Measurements from ENCODE around the gene CHRM3. TPM values are rescaled to one million over a fixed set of nuclear protein-coding genes. Genes with fewer than 3 reads are reported as not detected.

CHRM3 gene
- total RNA-seq (2013), result 0.04 TPM
- polyA plus RNA-seq (not detected), polyA minus RNA-seq (not detected in 2 replicates), total RNA-seq (0 to 6.1 (median 0.25) reads per million in 11 experiments)

GRCh38 chr1:239386453-239387303 is at the start of gene CHRM3:
CHRM3 (plus strand) TSS chr1:239386568; CDS start chr1:239907452, 520,884 bp downstream.
- Histone ChIP-seq H3K4me3 (replicated peaks in 1 of 3; ENCODE audit: low read depth in 2 of 3, low read length in 3 of 3) (peak within 1 kb of the TSS; percentile 25 to 74 (median 27)), H4K20me1 (ENCODE audit: insufficient read depth, low read length) (no peaks in the 10 kb centered on the region), H3K27me3 (ENCODE audit: control insufficient read depth in 2 of 2, insufficient read depth in 2 of 2, low read length in 2 of 2) (peaks cover 38 to 53% of the 10 kb centered on the region in 2 donors), H3K27ac (ENCODE audit: low read depth in 1 of 2, low read length in 2 of 2) (no peak within 1 kb of the TSS), H3K4me2 (replicated peaks; ENCODE audit: extremely low read depth, low read length, poor library complexity, severe bottlenecking) (peak within 1 kb of the TSS; percentile 86), H3K36me3 (replicated peaks in 1 of 2; ENCODE audit: control insufficient read depth in 1 of 2, insufficient read depth in 2 of 2, low read length in 2 of 2) (no peaks in the 10 kb centered on the region), H2AFZ (ENCODE audit: insufficient read depth, low read depth, low read length, poor library complexity, severe bottlenecking) (peak within 1 kb of the TSS; percentile 71), H3K4me1 (ENCODE audit: control insufficient read depth in 1 of 2, insufficient read depth in 2 of 2, low read length in 2 of 2) (peaks cover 19 to 26% of the 10 kb centered on the region in 2 donors), H3K9me3 (replicated peaks in 1 of 2; ENCODE audit: control insufficient read depth in 1 of 2, insufficient read depth in 1 of 2, low read length in 2 of 2) (peaks cover 0 to 11% of the 10 kb centered on the region in 2 donors), H3K79me2 (ENCODE audit: insufficient read depth, low read length) (no peaks in the 10 kb centered on the region), H3K9ac (ENCODE audit: insufficient read depth, low read length, poor library complexity, severe bottlenecking) (peak within 1 kb of the TSS; percentile 15)
- TF ChIP-seq CTCF (IDR thresholded peaks at IDR 0.05), result no peak
- intact Hi-C loops (cut with micrococcal nuclease), result no loop called here
- WGBS (ENCODE audit: insufficient coverage), result under 1% methylated on average over 73 of the region's 82 CpGs
- Mint-ChIP-seq H3K9me3 (peaks cover 0 to 19% (median 7%) of the 10 kb centered on the region in 7 donors), H3K27ac (peak within 1 kb of the TSS in 2 of 7 donors; percentile 75 to 77), H3K36me3 (peaks cover 3 to 13% of the 10 kb centered on the region in 2 donors), H3K27me3 (ENCODE audit: low read depth in 3 of 3) (peaks cover 46 to 57% (median 54%) of the 10 kb centered on the region in 3 donors), H3K4me3 (peak within 1 kb of the TSS; percentile 89 to 100), H3K4me1 (peaks cover 29% of the 10 kb centered on the region)
- DNase-seq, result peak; percentile 6 to 41 (median 12)

DNA sequence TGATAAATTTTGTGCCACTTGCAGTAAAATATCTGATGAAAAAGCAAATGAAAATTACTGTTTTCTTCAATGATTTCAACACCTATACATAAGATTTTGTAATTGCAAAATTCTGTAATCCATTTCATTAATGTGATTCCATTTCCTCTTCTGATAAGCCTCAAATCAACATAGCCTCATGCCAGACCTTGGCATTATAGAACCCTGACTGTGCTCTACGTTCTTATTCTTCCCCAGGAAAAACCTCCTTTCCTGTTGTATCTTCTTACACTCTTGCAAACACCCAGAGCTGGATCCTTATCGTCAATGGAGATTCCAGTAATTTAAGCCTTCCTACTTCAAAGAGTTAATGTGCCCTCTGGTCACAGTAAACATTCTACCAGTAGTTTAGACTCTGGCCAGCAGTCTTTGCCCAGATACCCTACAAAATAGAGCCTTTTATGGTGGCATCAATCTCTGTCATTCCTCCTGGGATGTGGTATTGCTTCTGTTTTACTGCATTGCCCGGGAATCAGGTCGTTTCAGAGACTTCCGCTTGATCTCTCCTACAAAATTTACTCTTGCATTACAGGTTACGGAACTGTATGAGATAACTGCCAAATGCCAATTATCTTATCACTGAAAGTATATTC is 48.5 kb upstream of the CHRM3 start:
- H3K4me1 Mint-ChIP-seq, result peaks cover 2% of the 10 kb centered on the region
- no peaks in the 10 kb centered on the region for H4K20me1 ChIP-seq (ENCODE audit: insufficient read depth, low read length)
- H3K4me2 ChIP-seq (replicated peaks; ENCODE audit: extremely low read depth, low read length, poor library complexity, severe bottlenecking), result no peak overlapping the region
- H3K27ac Mint-ChIP-seq, result peak overlapping the region in 1 of 7 donors; percentile 3
- no peaks in the 10 kb centered on the region for H3K27me3 ChIP-seq (ENCODE audit: control insufficient read depth in 2 of 2, insufficient read depth in 2 of 2, low read length in 2 of 2)
- H3K9ac ChIP-seq (ENCODE audit: insufficient read depth, low read length, poor library complexity, severe bottlenecking), result no peak overlapping the region
- H2AFZ ChIP-seq (ENCODE audit: insufficient read depth, low read depth, low read length, poor library complexity, severe bottlenecking), result no peak overlapping the region
- H3K4me3 ChIP-seq (replicated peaks in 1 of 3; ENCODE audit: low read depth in 2 of 3, low read length in 3 of 3), result no peak overlapping the region
- no peak overlapping the region for H3K27ac ChIP-seq (ENCODE audit: low read depth in 1 of 2, low read length in 2 of 2)
- DNase-seq, result no peak
- no peak for TF ChIP-seq CTCF (IDR thresholded peaks at IDR 0.05)
- H3K9me3 Mint-ChIP-seq, result peaks cover 0 to 4% (median 2%) of the 10 kb centered on the region in 7 donors
- intact Hi-C loops (cut with micrococcal nuclease), result no loop called here
- H3K79me2 ChIP-seq (ENCODE audit: insufficient read depth, low read length), result no peaks in the 10 kb centered on the region
- no peaks in the 10 kb centered on the region for H3K4me1 ChIP-seq (ENCODE audit: control insufficient read depth in 1 of 2, insufficient read depth in 2 of 2, low read length in 2 of 2)
- 17% methylated on average over 1 of the region's 6 CpGs for WGBS (ENCODE audit: insufficient coverage)
- H3K36me3 ChIP-seq (replicated peaks in 1 of 2; ENCODE audit: control insufficient read depth in 1 of 2, insufficient read depth in 2 of 2, low read length in 2 of 2), result no peaks in the 10 kb centered on the region
- no peaks in the 10 kb centered on the region for H3K27me3 Mint-ChIP-seq (ENCODE audit: low read depth in 3 of 3)
- H3K9me3 ChIP-seq (replicated peaks in 1 of 2; ENCODE audit: control insufficient read depth in 1 of 2, insufficient read depth in 1 of 2, low read length in 2 of 2), result no peaks in the 10 kb centered on the region
- no peak overlapping the region for H3K4me3 Mint-ChIP-seq
- no peaks in the 10 kb centered on the region for H3K36me3 Mint-ChIP-seq

All from CD14-positive monocyte (primary cell).